ENCODE data around the gene WNT7A. TPM values are rescaled to one million over a fixed set of nuclear protein-coding genes. Genes with fewer than 3 reads are reported as not detected.

The WNT7A gene
- total RNA-seq, 1 experiment from 2014 or later = 0.34 TPM

GRCh38 chr3:13783476-13783875 lies 96.4 kb downstream of the WNT7A start:
- intact Hi-C loops (cut with micrococcal nuclease) = no loop called here
- ChIA-PET POLR2A (no interaction called here), RAD21 (ENCODE audit: low non-redundant PET in 1 of 2, low total read pairs in 2 of 2, uncharacterized antibody in 2 of 2, unreplicated experiment in 2 of 2) (no interaction called here), CTCF (no interaction called here)
- no peaks in the 10 kb centered on the region for H3K36me3 ChIP-seq (ENCODE audit: control insufficient read depth in 1 of 2, insufficient read depth in 2 of 2, low read length in 2 of 2)
- no peaks in the 10 kb centered on the region for H3K27me3 ChIP-seq (ENCODE audit: insufficient read depth, low read length)
- no peak overlapping the region for H3K9ac ChIP-seq (ENCODE audit: low read length)
- ATAC-seq (no peak), DNase-seq (ENCODE audit: low read depth, low spot score) (no peak)
- H3K4me2 ChIP-seq (ENCODE audit: low read length) = no peak overlapping the region
- H3K9me2 ChIP-seq (ENCODE audit: insufficient read depth) = no peaks in the 10 kb centered on the region
- no peaks in the 10 kb centered on the region for H4K20me1 ChIP-seq (ENCODE audit: insufficient read depth)
- no peaks in the 10 kb centered on the region for H3K79me2 ChIP-seq (ENCODE audit: insufficient read depth, low read length)
- H3K27ac ChIP-seq (ENCODE audit: low read depth, low read length) = no peak overlapping the region
- H3K9me3 ChIP-seq (ENCODE audit: control insufficient read depth in 1 of 2, insufficient read depth in 1 of 2, low read depth in 1 of 2, low read length in 2 of 2) = no peaks in the 10 kb centered on the region
- no TSS peak for BruUV-seq (replicated peaks)
- H3K4me3 ChIP-seq (replicated peaks in 1 of 2; ENCODE audit: low read depth in 1 of 2, low read length in 2 of 2) = no peak overlapping the region
- H2AFZ ChIP-seq (ENCODE audit: low read depth, low read length, poor library complexity, severe bottlenecking) = no peak overlapping the region
- no peaks in the 10 kb centered on the region for H3K4me1 ChIP-seq (ENCODE audit: control insufficient read depth in 1 of 2, insufficient read depth in 2 of 2, low read length in 2 of 2)
- no peak for TF ChIP-seq ATF3 (IDR thresholded peaks at IDR 0.05)

GRCh38 chr3:13782501-13782900 lies 97.4 kb downstream of the WNT7A start:
- CTCF ChIA-PET = no interaction called here
- Histone ChIP-seq H3K9me3 (ENCODE audit: control insufficient read depth in 1 of 2, insufficient read depth in 1 of 2, low read depth in 1 of 2, low read length in 2 of 2) (no peaks in the 10 kb centered on the region), H3K79me2 (ENCODE audit: insufficient read depth, low read length) (no peaks in the 10 kb centered on the region), H4K20me1 (ENCODE audit: insufficient read depth) (no peaks in the 10 kb centered on the region), H3K4me2 (ENCODE audit: low read length) (no peak overlapping the region), H3K9me2 (ENCODE audit: insufficient read depth) (no peaks in the 10 kb centered on the region), H3K4me1 (ENCODE audit: control insufficient read depth in 1 of 2, insufficient read depth in 2 of 2, low read length in 2 of 2) (no peaks in the 10 kb centered on the region), H3K27ac (ENCODE audit: low read depth, low read length) (no peak overlapping the region), H3K9ac (ENCODE audit: low read length) (no peak overlapping the region), H3K4me3 (replicated peaks in 1 of 2; ENCODE audit: low read depth in 1 of 2, low read length in 2 of 2) (no peak overlapping the region), H3K27me3 (ENCODE audit: insufficient read depth, low read length) (no peaks in the 10 kb centered on the region), H2AFZ (ENCODE audit: low read depth, low read length, poor library complexity, severe bottlenecking) (no peak overlapping the region), H3K36me3 (ENCODE audit: control insufficient read depth in 1 of 2, insufficient read depth in 2 of 2, low read length in 2 of 2) (no peaks in the 10 kb centered on the region)
- ATAC-seq (no peak), DNase-seq (ENCODE audit: low read depth, low spot score) (no peak)
- intact Hi-C loops (cut with micrococcal nuclease) = no loop called here
- POLR2A ChIA-PET = no interaction called here
- no peak for TF ChIP-seq SIN3A (IDR thresholded peaks at IDR 0.05; ENCODE audit: low read depth)
- TF ChIP-seq JUND (IDR thresholded peaks at IDR 0.05) = no peak
- no peak for TF ChIP-seq POLR2A (IDR thresholded peaks at IDR 0.05; ENCODE audit: borderline replicate concordance, extremely low read depth, insufficient read depth, insufficient read length)
- no peak for TF ChIP-seq REST (IDR thresholded peaks at IDR 0.05; ENCODE audit: low read depth)
- no TSS peak for BruUV-seq (replicated peaks)
- RAD21 ChIA-PET (ENCODE audit: low non-redundant PET in 1 of 2, low total read pairs in 2 of 2, uncharacterized antibody in 2 of 2, unreplicated experiment in 2 of 2) = no interaction called here
